ENCODE data around the gene GPX3. TPM values are rescaled to one million over a fixed set of nuclear protein-coding genes. Genes with fewer than 3 reads are reported as not detected.

GPX3 gene
- total RNA-seq, 1 experiment from 2014 or later, result 20.4 TPM

GRCh38 chr5:151006704-151007334, 13.6 kb upstream of the GPX3 start:
- no peak overlapping the region for H2AFZ ChIP-seq (ENCODE audit: low read length)
- H3K27ac ChIP-seq (ENCODE audit: insufficient read length, low read depth, low read length), result no peak overlapping the region
- Mint-ChIP-seq H3K27ac (no peak overlapping the region), H3K4me3 (no peak overlapping the region), H3K36me3 (ENCODE audit: insufficient read depth in 1 of 3, low read depth in 3 of 3) (no peaks in the 10 kb centered on the region; a peak in 1 of 7 replicates), H3K9me3 (no peaks in the 10 kb centered on the region), H3K4me1 (peaks cover 3% of the 10 kb centered on the region in 2 experiments), H3K27me3 (ENCODE audit: low read depth) (peaks cover 12% of the 10 kb centered on the region)
- H3K14ac ChIP-seq (ENCODE audit: insufficient read depth, low read length), result no peak overlapping the region
- no peak overlapping the region for H2BK120ac ChIP-seq (ENCODE audit: low read depth, low read length, poor library complexity, severe bottlenecking)
- no peaks in the 10 kb centered on the region for H3K23me2 ChIP-seq (ENCODE audit: insufficient read length, low read depth, low read length, poor library complexity, severe bottlenecking)
- no peak overlapping the region for H4K8ac ChIP-seq (replicated peaks; ENCODE audit: insufficient read length, low read depth, low read length)
- no peak overlapping the region for H2BK5ac ChIP-seq (ENCODE audit: insufficient read length, low read length)
- H3K9me3 ChIP-seq (ENCODE audit: control insufficient read depth, low read depth, low read length), result no peaks in the 10 kb centered on the region
- no CpG with 5 or more reads among the region's 5 CpGs for WGBS (ENCODE audit: extremely low coverage, insufficient read length, low lambda C conversion rate)
- no peak for DNase-seq
- no peaks in the 10 kb centered on the region for H4K20me1 ChIP-seq (ENCODE audit: control insufficient read depth, insufficient read depth, insufficient read length)
- no peak overlapping the region for H3K4ac ChIP-seq (ENCODE audit: low read depth, low read length)
- no peak overlapping the region for H3K4me2 ChIP-seq (ENCODE audit: insufficient read depth, insufficient read length, low read length)
- H3K9ac ChIP-seq (ENCODE audit: extremely low read depth, insufficient read length, low read length), result no peak overlapping the region
- H4K91ac ChIP-seq (ENCODE audit: insufficient read length, low read depth, low read length), result no peak overlapping the region
- H3T11ph ChIP-seq (ENCODE audit: low read length), result no peak overlapping the region
- no peak for TF ChIP-seq CTCF (conservative IDR thresholded peaks at IDR 0.05)
- H4K5ac ChIP-seq (ENCODE audit: insufficient read length, low read depth, low read length), result no peak overlapping the region
- H2BK15ac ChIP-seq (ENCODE audit: low read depth, low read length), result no peak overlapping the region
- H3K27me3 ChIP-seq (ENCODE audit: insufficient read depth, low read length), result no peaks in the 10 kb centered on the region
- no peak overlapping the region for H2AK5ac ChIP-seq (ENCODE audit: insufficient read length, low read length)
- no peak overlapping the region for H2BK12ac ChIP-seq (ENCODE audit: insufficient read length, low read depth, low read length)
- H3K56ac ChIP-seq (ENCODE audit: insufficient read length, low read depth, low read length), result no peak overlapping the region
- no peaks in the 10 kb centered on the region for H3K79me1 ChIP-seq (ENCODE audit: insufficient read depth, low read depth, low read length, poor library complexity, severe bottlenecking)
- H3K18ac ChIP-seq (ENCODE audit: insufficient read length, low read depth, low read length), result no peak overlapping the region
- H2BK20ac ChIP-seq (ENCODE audit: low read depth, low read length, poor library complexity, severe bottlenecking), result no peak overlapping the region
- H3K23ac ChIP-seq (ENCODE audit: insufficient read length, low read depth, low read length), result no peak overlapping the region
- H3K4me1 ChIP-seq (ENCODE audit: insufficient read depth, low read length), result no peaks in the 10 kb centered on the region
- no peaks in the 10 kb centered on the region for H3K79me2 ChIP-seq (ENCODE audit: insufficient read depth, low read length)

All from H9 (cell line).